RWPE1 (cell line): Measurements from ENCODE around the gene LHX8.

Source experiments
- CTCF ChIA-PET: fragments of 350-600 bp; sonication (Branson Sonifier 250); formaldehyde crosslinking; extraction: SDS; loops from one replicate; lab custom pipeline; 2021; lab: Yijun Ruan, JAX
- POLR2A ChIA-PET: fragments of 400-600 bp; formaldehyde crosslinking; extraction: SDS; loops from one replicate; lab custom pipeline; 2020; ENCODE audit warnings: antibody characterized with exemption; ENCODE audit not compliant: low non-redundant PET; lab: Yijun Ruan, JAX
- DNase-seq: peaks from one replicate; pipeline ENCODE4 v3.0.0; 2012; ENCODE audit warnings: low spot score
- H3K27ac ChIP-seq: fragments of 450-650 bp; 2 replicates; pipeline ENCODE4 v1.5.1; 2017
- CTCF ChIP-seq: fragments of 450-650 bp; conservative IDR thresholded peaks from 2 replicates; pipeline ENCODE4 v1.5.1; 2017; ENCODE audit warnings: low read depth, mild to moderate bottlenecking

The LHX8 gene

DNA sequence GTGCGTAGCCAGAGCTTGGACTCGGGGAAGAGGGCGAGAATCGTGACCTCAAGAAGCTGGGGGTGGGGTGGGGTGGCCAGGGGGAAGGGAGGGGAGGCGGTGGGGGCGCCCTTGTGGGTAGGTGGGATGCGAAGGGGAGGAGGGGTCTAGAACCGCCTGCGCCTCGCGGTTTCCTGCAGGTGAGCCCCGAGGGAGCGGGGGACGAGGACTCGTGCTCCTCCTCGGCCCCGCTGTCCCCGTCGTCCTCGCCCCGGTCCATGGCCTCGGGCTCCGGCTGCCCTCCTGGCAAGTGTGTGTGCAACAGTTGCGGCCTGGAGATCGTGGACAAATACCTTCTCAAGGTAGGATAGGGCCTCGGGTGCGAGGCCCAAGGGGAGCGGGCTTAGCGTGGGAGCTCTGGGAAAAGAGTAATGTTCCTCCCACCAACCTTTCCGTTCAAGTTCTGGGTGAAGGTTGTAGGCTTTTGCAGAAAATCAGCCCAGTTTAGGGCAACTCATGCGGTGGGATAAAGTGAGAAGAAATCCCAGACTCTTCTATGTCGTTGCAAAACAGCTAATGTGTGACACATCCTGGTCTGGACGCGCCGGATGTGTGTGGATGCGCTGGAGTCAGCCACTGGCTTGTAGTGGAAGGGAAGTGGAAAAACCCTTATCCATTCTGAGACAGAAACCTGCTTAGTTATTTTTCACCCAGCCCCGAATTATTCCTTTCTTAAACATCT lies 2.9 kb downstream of the LHX8 start:
- ChIA-PET POLR2A (no interaction called here), CTCF (no interaction called here)
- H3K27ac ChIP-seq: no peak overlapping the region
- TF ChIP-seq CTCF: no peak
- no peak for DNase-seq

GRCh38 chr1:75152092-75152491 lies 17.9 kb downstream of the LHX8 start:
- TF ChIP-seq CTCF: no peak
- no peak for DNase-seq
- no peak overlapping the region for H3K27ac ChIP-seq
- ChIA-PET CTCF (no interaction called here), POLR2A (no interaction called here)

GRCh38 chr1:75159154-75159553 lies 25.0 kb downstream of the LHX8 start:
- TF ChIP-seq CTCF: no peak
- H3K27ac ChIP-seq: no peak overlapping the region
- POLR2A ChIA-PET: no interaction called here
- CTCF ChIA-PET: no interaction called here
- DNase-seq: no peak

GRCh38 chr1:75165264-75165663 lies 31.1 kb downstream of the LHX8 start:
- no peak for DNase-seq
- no peak for TF ChIP-seq CTCF
- ChIA-PET CTCF (interaction anchor here (0.6 kb wide), 1 partner anchor 662 kb away, joined by 4 read pairs; no protein-coding TSS in a partner anchor), POLR2A (no interaction called here)
- H3K27ac ChIP-seq: no peak overlapping the region

GRCh38 chr1:75166821-75167220 lies 32.6 kb downstream of the LHX8 start:
- no peak for TF ChIP-seq CTCF
- DNase-seq: no peak
- ChIA-PET CTCF (interaction anchor here (0.6 kb wide), 1 partner anchor 52 kb away, joined by 3 read pairs; no protein-coding TSS in a partner anchor), POLR2A (no interaction called here)
- no peak overlapping the region for H3K27ac ChIP-seq

DNA sequence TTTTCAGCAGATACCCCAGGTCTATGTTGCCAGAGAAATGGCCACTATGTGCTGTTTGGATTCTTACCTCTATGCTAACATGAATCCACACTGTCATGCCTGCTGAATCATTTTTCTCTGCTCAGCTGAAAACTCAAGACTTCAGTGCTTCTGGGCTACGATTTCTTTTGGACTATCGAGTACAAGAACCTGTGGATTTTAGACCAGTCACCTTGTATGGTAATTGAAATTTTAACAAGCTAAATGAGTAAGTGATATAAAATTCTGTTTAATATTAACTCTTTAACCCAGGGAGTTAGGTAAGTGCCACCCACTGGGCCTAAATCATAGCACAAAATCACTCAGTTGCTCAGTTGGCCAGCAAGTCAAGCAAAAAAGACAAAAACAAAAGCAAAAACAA lies 35.8 kb downstream of the LHX8 start:
- POLR2A ChIA-PET: no interaction called here
- DNase-seq: no peak
- TF ChIP-seq CTCF: no peak
- CTCF ChIA-PET: interaction anchor here (1.0 kb wide), 1 partner anchor 104 kb away, joined by 3 read pairs; no protein-coding TSS in a partner anchor
- no peak overlapping the region for H3K27ac ChIP-seq
